Panc1 (cell line): Measurements from ENCODE around the gene KCNA3. TPM values are rescaled to one million over a fixed set of nuclear protein-coding genes. Genes with fewer than 3 reads are reported as not detected.

Source experiments
- ATAC-seq: fragments of 200-7000 bp; cut with Tn5 transposase; 2 replicates; pipeline ENCODE4 v1.9.1; 2020; ENCODE audit warnings: mild to moderate bottlenecking, moderate library complexity
- BruUV-seq: library from RNA; stranded (reverse); fragments of 400-500 nt; replicated peaks from 2 replicates; lab custom pipeline; 2021; lab: Mats Ljungman, UMichigan
- CTCF ChIA-PET: fragments of 300-600 bp; sonication (Branson Sonifier 250); formaldehyde crosslinking; loops from one replicate; lab custom pipeline; 2022; ENCODE audit warnings: antibody characterized with exemption; lab: Charles Lee
- POLR2A ChIA-PET: fragments of 300-600 bp; sonication (Branson Sonifier 250); formaldehyde crosslinking; loops from one replicate; lab custom pipeline; 2022; ENCODE audit warnings: antibody characterized with exemption; lab: Charles Lee
- DNase-seq: peaks from one replicate; pipeline ENCODE4 v3.0.0-alpha.2; 2010; ENCODE audit warnings: low read depth, low spot score
- H3K27ac ChIP-seq: 2 replicates; pipeline ENCODE4 v1.5.1; 2011; ENCODE audit warnings: mild to moderate bottlenecking, low read length, inconsistent platforms
- H3K27me3 ChIP-seq: fragments of 200-500 bp; sonication (Bioruptor generic); 2 replicates; pipeline ENCODE4 v1.6.0; 2014; ENCODE audit warnings: low read length, inconsistent platforms; ENCODE audit not compliant: control insufficient read depth, insufficient read depth
- H3K36me3 ChIP-seq: fragments of 200-500 bp; sonication (Bioruptor generic); 2 replicates; pipeline ENCODE4 v1.5.1; 2014; ENCODE audit warnings: inconsistent platforms, mild to moderate bottlenecking, low read length, moderate library complexity; ENCODE audit not compliant: control insufficient read depth, insufficient read depth
- H3K4me1 ChIP-seq: 2 replicates; pipeline ENCODE4 v1.5.1; 2011; ENCODE audit warnings: inconsistent platforms, mild to moderate bottlenecking, low read length, moderate library complexity; ENCODE audit not compliant: control insufficient read depth, insufficient read depth
- H3K4me3 ChIP-seq, 2 experiments: 2 replicates each; pipeline ENCODE4 v1.5.1; 2011 to 2012; ENCODE audit warnings: low read depth in 2 of 2, low read length in 2 of 2, mild to moderate bottlenecking in 2 of 2, inconsistent platforms in 1 of 2, moderate library complexity in 1 of 2
- H3K9me3 ChIP-seq: fragments of 200-500 bp; sonication (Bioruptor generic); 2 replicates; pipeline ENCODE4 v1.5.1; 2014; ENCODE audit warnings: low read depth, mild to moderate bottlenecking, inconsistent platforms, low read length, moderate library complexity; ENCODE audit not compliant: control insufficient read depth, insufficient read depth
- POLR2AphosphoS5 ChIP-seq: IDR thresholded peaks from 2 replicates; pipeline ENCODE4 v1.6.1; 2012; ENCODE audit warnings: mild to moderate bottlenecking, low read depth, low read length, moderate library complexity
- SIN3A ChIP-seq: IDR thresholded peaks from 2 replicates; pipeline ENCODE4 v1.6.1; 2012; ENCODE audit warnings: low read depth, mild to moderate bottlenecking, low read length, moderate library complexity, borderline replicate concordance; ENCODE audit not compliant: insufficient read depth
- TCF7L2 ChIP-seq: IDR thresholded peaks from 2 replicates; pipeline ENCODE4 v1.6.1; 2011; ENCODE audit warnings: mild to moderate bottlenecking, low read depth, low read length, inconsistent platforms
- in situ Hi-C: cut with HindIII; loops from 2 replicates; pipeline ENCODE4 v1.10.0; 2016; ENCODE audit warnings: low sequenced_read_pairs, low pct_unique_long_range_greater_than_20kb
- intact Hi-C: fragments of 100-400 bp; cut with micrococcal nuclease; formaldehyde crosslinking; loops from one replicate; pipeline ENCODE4 v1.10.0; 2022; ENCODE audit not compliant: unreplicated experiment
- total RNA-seq: library from RNA; stranded (reverse); gene quantifications from one replicate; pipeline ENCODE4 v1.2.1, GENCODE V29; 2021; ENCODE audit not compliant: unreplicated experiment
- TF ChIP-seq, protein P1 (sequence below), 2 experiments: IDR thresholded peaks; 2 replicates each; pipeline ENCODE4 v1.6.1; 2011 to 2012; ENCODE audit warnings: low read depth in 2 of 2, control low read depth in 1 of 2, low read length in 1 of 2, mild to moderate bottlenecking in 1 of 2, moderate library complexity in 1 of 2; ENCODE audit not compliant: insufficient read depth in 1 of 2
- TF ChIP-seq, protein P2 (sequence below): fragments of 450-650 bp; IDR thresholded peaks from 2 replicates; pipeline ENCODE4 v1.5.1; 2017; ENCODE audit warnings: mild to moderate bottlenecking

KCNA3 gene
- total RNA-seq, 1 experiment from 2014 or later = not detected

DNA sequence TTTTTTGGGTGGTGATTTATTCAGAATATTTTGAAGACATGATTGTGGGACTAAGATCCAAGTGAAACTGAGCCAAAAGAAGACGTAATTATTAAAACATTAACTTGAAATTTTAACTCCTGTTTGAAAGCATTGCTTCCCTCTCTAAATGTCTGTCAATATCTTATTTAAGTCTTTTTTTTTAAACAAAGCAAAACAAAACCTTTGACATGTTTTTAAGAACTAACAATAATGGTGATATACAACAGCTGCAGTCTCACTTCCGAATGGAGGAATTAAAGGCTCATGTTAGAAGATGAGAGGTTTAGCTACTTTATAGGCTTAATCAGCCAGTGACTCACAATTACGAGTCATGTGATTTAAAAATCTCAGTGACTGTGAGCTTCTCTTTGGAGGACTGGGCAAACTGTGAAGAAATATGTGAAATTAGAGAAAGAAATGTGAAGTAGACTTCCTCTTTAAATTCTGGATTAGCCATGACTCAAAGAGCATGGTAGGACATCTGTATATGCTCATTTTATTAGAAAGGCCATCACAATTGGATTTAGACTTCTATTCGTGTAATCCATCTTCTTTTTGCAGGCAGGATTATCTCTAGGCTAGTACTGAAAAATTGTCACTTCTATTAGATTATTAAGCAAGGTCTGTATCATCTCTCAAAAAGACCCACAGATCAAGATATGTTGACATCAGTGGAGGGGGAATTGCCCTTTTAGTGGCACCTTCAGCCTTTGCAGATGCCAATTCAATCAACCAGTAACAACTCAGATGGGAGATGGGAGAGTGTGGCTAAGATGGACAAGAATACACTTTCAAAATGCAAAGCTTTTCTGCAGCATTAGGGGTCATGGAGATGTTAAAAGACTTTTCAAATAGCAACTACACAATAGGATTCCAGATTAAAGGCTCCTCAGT, 28.7 kb downstream of the KCNA3 start:
- DNase-seq (no peak), ATAC-seq (no peak)
- TF ChIP-seq, protein P1, sequence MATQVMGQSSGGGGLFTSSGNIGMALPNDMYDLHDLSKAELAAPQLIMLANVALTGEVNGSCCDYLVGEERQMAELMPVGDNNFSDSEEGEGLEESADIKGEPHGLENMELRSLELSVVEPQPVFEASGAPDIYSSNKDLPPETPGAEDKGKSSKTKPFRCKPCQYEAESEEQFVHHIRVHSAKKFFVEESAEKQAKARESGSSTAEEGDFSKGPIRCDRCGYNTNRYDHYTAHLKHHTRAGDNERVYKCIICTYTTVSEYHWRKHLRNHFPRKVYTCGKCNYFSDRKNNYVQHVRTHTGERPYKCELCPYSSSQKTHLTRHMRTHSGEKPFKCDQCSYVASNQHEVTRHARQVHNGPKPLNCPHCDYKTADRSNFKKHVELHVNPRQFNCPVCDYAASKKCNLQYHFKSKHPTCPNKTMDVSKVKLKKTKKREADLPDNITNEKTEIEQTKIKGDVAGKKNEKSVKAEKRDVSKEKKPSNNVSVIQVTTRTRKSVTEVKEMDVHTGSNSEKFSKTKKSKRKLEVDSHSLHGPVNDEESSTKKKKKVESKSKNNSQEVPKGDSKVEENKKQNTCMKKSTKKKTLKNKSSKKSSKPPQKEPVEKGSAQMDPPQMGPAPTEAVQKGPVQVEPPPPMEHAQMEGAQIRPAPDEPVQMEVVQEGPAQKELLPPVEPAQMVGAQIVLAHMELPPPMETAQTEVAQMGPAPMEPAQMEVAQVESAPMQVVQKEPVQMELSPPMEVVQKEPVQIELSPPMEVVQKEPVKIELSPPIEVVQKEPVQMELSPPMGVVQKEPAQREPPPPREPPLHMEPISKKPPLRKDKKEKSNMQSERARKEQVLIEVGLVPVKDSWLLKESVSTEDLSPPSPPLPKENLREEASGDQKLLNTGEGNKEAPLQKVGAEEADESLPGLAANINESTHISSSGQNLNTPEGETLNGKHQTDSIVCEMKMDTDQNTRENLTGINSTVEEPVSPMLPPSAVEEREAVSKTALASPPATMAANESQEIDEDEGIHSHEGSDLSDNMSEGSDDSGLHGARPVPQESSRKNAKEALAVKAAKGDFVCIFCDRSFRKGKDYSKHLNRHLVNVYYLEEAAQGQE (IDR thresholded peaks at IDR 0.05; ENCODE audit: insufficient read depth in 1 of 2, low read depth in 2 of 2, low read length in 1 of 2) = no peak
- TF ChIP-seq, protein P2, sequence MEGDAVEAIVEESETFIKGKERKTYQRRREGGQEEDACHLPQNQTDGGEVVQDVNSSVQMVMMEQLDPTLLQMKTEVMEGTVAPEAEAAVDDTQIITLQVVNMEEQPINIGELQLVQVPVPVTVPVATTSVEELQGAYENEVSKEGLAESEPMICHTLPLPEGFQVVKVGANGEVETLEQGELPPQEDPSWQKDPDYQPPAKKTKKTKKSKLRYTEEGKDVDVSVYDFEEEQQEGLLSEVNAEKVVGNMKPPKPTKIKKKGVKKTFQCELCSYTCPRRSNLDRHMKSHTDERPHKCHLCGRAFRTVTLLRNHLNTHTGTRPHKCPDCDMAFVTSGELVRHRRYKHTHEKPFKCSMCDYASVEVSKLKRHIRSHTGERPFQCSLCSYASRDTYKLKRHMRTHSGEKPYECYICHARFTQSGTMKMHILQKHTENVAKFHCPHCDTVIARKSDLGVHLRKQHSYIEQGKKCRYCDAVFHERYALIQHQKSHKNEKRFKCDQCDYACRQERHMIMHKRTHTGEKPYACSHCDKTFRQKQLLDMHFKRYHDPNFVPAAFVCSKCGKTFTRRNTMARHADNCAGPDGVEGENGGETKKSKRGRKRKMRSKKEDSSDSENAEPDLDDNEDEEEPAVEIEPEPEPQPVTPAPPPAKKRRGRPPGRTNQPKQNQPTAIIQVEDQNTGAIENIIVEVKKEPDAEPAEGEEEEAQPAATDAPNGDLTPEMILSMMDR = no peak
- no peak for TF ChIP-seq TCF7L2
- TF ChIP-seq SIN3A = no peak
- TF ChIP-seq POLR2AphosphoS5 = no peak

DNA sequence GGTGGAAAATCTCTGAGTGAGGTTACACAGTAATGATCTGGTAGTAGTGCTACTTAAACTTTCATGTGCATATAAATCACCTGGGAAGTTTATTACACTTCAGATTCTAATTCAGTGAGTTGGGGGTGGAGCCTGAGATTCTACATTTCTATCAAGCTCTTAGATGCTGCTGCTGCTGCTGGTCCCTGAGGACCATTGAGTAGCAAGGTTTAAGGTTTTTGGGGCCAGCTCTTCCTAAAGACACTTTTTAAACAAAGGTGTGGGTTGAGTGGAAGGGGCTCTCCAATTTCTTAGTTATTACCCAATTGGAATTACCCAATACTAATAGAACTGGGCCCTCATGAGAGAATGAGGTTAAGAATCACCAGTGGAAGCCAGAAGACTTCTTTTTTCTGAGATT, 29.5 kb downstream of the KCNA3 start:
- in situ Hi-C loops = no loop called here
- Histone ChIP-seq H3K4me1 (no peaks in the 10 kb centered on the region), H3K4me3 (no peak overlapping the region), H3K9me3 (no peaks in the 10 kb centered on the region), H3K27me3 (peaks cover 15% of the 10 kb centered on the region), H3K36me3 (no peaks in the 10 kb centered on the region), H3K27ac (no peak overlapping the region)
- ChIA-PET POLR2A (no interaction called here), CTCF (no interaction called here)
- intact Hi-C loops = no loop called here
- no peak for DNase-seq
- TF ChIP-seq SIN3A = no peak
- TF ChIP-seq, protein P2 = no peak
- TF ChIP-seq POLR2AphosphoS5 = no peak
- TF ChIP-seq TCF7L2 = no peak
- TF ChIP-seq, protein P1 (IDR thresholded peaks at IDR 0.05; ENCODE audit: insufficient read depth in 1 of 2, low read depth in 2 of 2, low read length in 1 of 2) = no peak
- ATAC-seq = no peak
- BruUV-seq = no TSS peak

More for the DNA sequence above, 28.7 kb downstream of the KCNA3 start:
- ChIA-PET CTCF (no interaction called here), POLR2A (no interaction called here)
- Histone ChIP-seq H3K36me3 (no peaks in the 10 kb centered on the region), H3K27me3 (peaks cover 15% of the 10 kb centered on the region), H3K9me3 (no peaks in the 10 kb centered on the region), H3K4me1 (no peaks in the 10 kb centered on the region), H3K4me3 (no peak overlapping the region), H3K27ac (no peak overlapping the region)
- no TSS peak for BruUV-seq
- intact Hi-C loops (no loop called here), in situ Hi-C loops (no loop called here)
